ENCODE data around the gene GLIS1.

DNA sequence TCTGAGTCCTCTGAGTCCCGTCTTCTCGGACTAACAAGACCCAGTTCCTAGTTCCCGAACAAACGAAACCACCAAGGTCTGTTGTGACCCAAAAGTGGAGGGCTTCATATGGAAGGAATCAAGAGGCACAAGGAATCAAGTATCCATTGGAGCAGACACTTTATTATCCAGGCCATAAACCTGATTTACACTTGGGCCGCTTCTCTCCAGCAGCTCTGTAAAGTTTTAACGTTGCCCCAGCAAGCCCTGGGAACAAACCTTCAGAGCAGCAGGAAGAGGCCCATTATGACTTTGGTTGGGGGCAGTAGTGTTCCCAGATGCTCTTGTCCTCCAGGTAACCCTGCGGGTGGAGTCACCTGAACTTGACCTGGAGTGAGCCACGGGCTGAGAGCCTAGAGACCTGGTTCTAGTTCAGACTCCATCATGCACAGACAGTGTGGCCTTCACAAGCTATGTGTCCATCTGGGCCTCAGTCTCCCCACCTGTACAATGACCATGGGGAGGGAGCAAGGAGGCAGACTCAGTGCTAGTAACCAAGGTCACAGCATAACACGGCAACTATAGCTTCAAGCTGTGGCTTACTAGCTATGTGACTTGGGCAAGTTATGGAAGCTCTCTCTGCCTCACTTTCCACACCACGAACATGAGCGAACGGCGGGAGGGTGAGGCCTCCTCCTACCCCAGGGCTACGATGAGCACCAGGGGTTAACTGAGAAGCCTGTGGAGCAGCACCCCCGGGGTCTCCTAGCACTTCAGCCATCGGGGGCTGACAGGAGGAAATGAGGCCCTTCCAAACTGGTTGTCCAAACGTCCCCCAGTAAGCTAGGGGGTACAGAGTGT is 95.7 kb downstream of the GLIS1 start:
- TF ChIP-seq, protein P1, sequence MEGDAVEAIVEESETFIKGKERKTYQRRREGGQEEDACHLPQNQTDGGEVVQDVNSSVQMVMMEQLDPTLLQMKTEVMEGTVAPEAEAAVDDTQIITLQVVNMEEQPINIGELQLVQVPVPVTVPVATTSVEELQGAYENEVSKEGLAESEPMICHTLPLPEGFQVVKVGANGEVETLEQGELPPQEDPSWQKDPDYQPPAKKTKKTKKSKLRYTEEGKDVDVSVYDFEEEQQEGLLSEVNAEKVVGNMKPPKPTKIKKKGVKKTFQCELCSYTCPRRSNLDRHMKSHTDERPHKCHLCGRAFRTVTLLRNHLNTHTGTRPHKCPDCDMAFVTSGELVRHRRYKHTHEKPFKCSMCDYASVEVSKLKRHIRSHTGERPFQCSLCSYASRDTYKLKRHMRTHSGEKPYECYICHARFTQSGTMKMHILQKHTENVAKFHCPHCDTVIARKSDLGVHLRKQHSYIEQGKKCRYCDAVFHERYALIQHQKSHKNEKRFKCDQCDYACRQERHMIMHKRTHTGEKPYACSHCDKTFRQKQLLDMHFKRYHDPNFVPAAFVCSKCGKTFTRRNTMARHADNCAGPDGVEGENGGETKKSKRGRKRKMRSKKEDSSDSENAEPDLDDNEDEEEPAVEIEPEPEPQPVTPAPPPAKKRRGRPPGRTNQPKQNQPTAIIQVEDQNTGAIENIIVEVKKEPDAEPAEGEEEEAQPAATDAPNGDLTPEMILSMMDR (IDR thresholded peaks at IDR 0.05) = no peak
- no peak for TF ChIP-seq POLR2AphosphoS5 (IDR thresholded peaks at IDR 0.05)
- TF ChIP-seq POLR2A (IDR thresholded peaks at IDR 0.05) = no peak
- no peak for TF ChIP-seq EP300 (IDR thresholded peaks at IDR 0.05)
